Measurements from ENCODE around the gene PKDREJ.

Gene PKDREJ

GRCh38 chr22:46280063-46280817 lies 17.1 kb upstream of the PKDREJ start:
- no peak for DNase-seq (ENCODE audit: low read depth)
- H3K4me3 ChIP-seq (ENCODE audit: low read length) = no peak overlapping the region
- TF ChIP-seq CTCF (conservative IDR thresholded peaks at IDR 0.05; ENCODE audit: low read length) = no peak

- no peak for TF ChIP-seq CTCF (conservative IDR thresholded peaks at IDR 0.05; ENCODE audit: low read length)
- no peak overlapping the region for H3K4me3 ChIP-seq (ENCODE audit: low read length)
- DNase-seq (ENCODE audit: low read depth) = no peak
Measured at GRCh38 chr22:46278656-46279645, 15.8 kb upstream of the PKDREJ start.

- no peak for TF ChIP-seq CTCF (conservative IDR thresholded peaks at IDR 0.05; ENCODE audit: low read length)
- H3K4me3 ChIP-seq (ENCODE audit: low read length) = no peak overlapping the region
Measured at GRCh38 chr22:46276563-46276962, 13.4 kb upstream of the PKDREJ start.

GRCh38 chr22:46275455-46276122 lies 12.4 kb upstream of the PKDREJ start:
- no peak for TF ChIP-seq CTCF (conservative IDR thresholded peaks at IDR 0.05; ENCODE audit: low read length)
- DNase-seq (ENCODE audit: low read depth) = no peak
- no peak overlapping the region for H3K4me3 ChIP-seq (ENCODE audit: low read length)

More at GRCh38 chr22:46276563-46276962, 13.4 kb upstream of the PKDREJ start:
- no peak for DNase-seq (ENCODE audit: low read depth)

GRCh38 chr22:46274381-46274780 lies 11.2 kb upstream of the PKDREJ start:
- no peak overlapping the region for H3K4me3 ChIP-seq (ENCODE audit: low read length)
- no peak for DNase-seq (ENCODE audit: low read depth)
- TF ChIP-seq CTCF (conservative IDR thresholded peaks at IDR 0.05; ENCODE audit: low read length) = no peak

GRCh38 chr22:46273432-46274148 lies 10.4 kb upstream of the PKDREJ start:
- no peak for TF ChIP-seq CTCF (conservative IDR thresholded peaks at IDR 0.05; ENCODE audit: low read length)
- no peak for DNase-seq (ENCODE audit: low read depth)
- no peak overlapping the region for H3K4me3 ChIP-seq (ENCODE audit: low read length)
